Gastrocnemius medialis (tissue), 4 donors: ENCODE results near the gene TMEM91. TPM values are rescaled to one million over a fixed set of nuclear protein-coding genes. Genes with fewer than 3 reads are reported as not detected.
"Not testable (repeated sequence)": the region's sequence is repeated elsewhere in the genome, so short reads cannot be mapped to it uniquely, and the experiment has no call there.

Experiments
- ATAC-seq, 2 donors: fragments of 150-250 bp; one replicate each; pipeline ENCODE4 v1.9.1; 2016
- DNase-seq, 2 donors: peaks; one replicate each; pipeline ENCODE4 v3.0.0-alpha.2; 2019
- H3K27ac ChIP-seq, 4 donors: fragments of 200-600 bp; sonication (generic); 1 replicate in 1 of 4; 2 replicates in 3 of 4; pipeline ENCODE4 v1.5.1; 2016 to 2018; ENCODE audit warnings: mild to moderate bottlenecking in 2 of 4, moderate library complexity in 1 of 4
- H3K27me3 ChIP-seq, 3 donors: fragments of 200-600 bp; sonication (generic) in 2 of 3; 1 replicate in 1 of 3; 2 replicates in 2 of 3; pipeline versions ENCODE4 v1.5.1 to v1.6.0; 2016 to 2019; ENCODE audit warnings: mild to moderate bottlenecking in 1 of 3, moderate library complexity in 1 of 3
- H3K36me3 ChIP-seq, 2 donors: fragments of 200-600 bp; sonication (generic) in 1 of 2; one replicate each; pipeline ENCODE4 v1.5.1; 2017 to 2018
- H3K4me1 ChIP-seq, 2 donors: fragments of 200-600 bp; sonication (generic) in 1 of 2; one replicate each; pipeline ENCODE4 v1.5.1; 2016 to 2017; ENCODE audit warnings: mild to moderate bottlenecking in 2 of 2
- H3K4me3 ChIP-seq, 4 donors: fragments of 200-600 bp; sonication (generic) in 3 of 4; 1 replicate in 1 of 4; 2 replicates in 3 of 4; pipeline ENCODE4 v1.5.1; 2016 to 2019; ENCODE audit warnings: mild to moderate bottlenecking in 2 of 4
- H3K9me3 ChIP-seq, 3 donors: fragments of 200-600 bp; sonication (generic) in 2 of 3; 1 replicate in 1 of 3; 2 replicates in 2 of 3; pipeline ENCODE4 v1.5.1; 2016 to 2019
- POLR2A ChIP-seq, 2 donors: fragments of 450-650 bp; IDR thresholded peaks; one replicate each; pipeline ENCODE4 v1.6.1; 2017; ENCODE audit warnings: antibody characterized with exemption in 2 of 2, mild to moderate bottlenecking in 2 of 2, moderate library complexity in 2 of 2
- in situ Hi-C, 4 donors: fragments of 200-750 bp; cut with MboI; loops; one replicate each; pipeline versions ENCODE4 v1.15.0 to v1.8.0; 2017; ENCODE audit warnings: low sequenced_read_pairs in 4 of 4
- intact Hi-C: fragments of 100-400 bp; cut with DNase I; formaldehyde crosslinking; loops from one replicate; pipeline ENCODE4 v1.15.1; 2023; ENCODE audit warnings: low total_unique reads
- total RNA-seq, 4 donors: library from RNA; depleted of rRNA; stranded (reverse); fragments of >200 nt; gene quantifications; one replicate each; pipeline versions ENCODE4 v1.1.0 to v1.2.3, GENCODE V29; 2016
- TF ChIP-seq, protein P1 (sequence below), 5 experiments: fragments of 450-650 bp in 3 of 5; fragments of 200-600 bp in 2 of 5; sonication (generic) in 2 of 5; IDR thresholded peaks in 4 of 5; conservative IDR thresholded peaks in 1 of 5; 1 replicate in 4 of 5; 2 replicates in 1 of 5; pipeline ENCODE4 v1.5.1; 2016 to 2019; ENCODE audit warnings: antibody characterized with exemption in 5 of 5, mild to moderate bottlenecking in 3 of 5, moderate library complexity in 3 of 5

The TMEM91 gene
- total RNA-seq, 4 donors from 2014 or later: 1.6 to 13.6 (median 4.7) TPM

GRCh38 chr19:41364524-41365391, 11.6 kb upstream of the TMEM91 start:
- DNase-seq (no peak), ATAC-seq (no peak)
- Histone ChIP-seq H3K27me3 (no peaks in the 10 kb centered on the region), H3K4me3 (peak overlapping the region; percentile 66 to 97 (median 86)), H3K27ac (peak overlapping the region; percentile 94 to 100 (median 98)), H3K9me3 (no peaks in the 10 kb centered on the region), H3K36me3 (no peaks in the 10 kb centered on the region), H3K4me1 (peaks cover 3 to 6% of the 10 kb centered on the region in 2 donors)
- intact Hi-C loops (loop anchor here (1.0 to 5.0 kb wide), 2 partner anchors 33 to 102 kb away; partner anchors contain the start of genes BCKDHA, EXOSC5 and HNRNPUL1), in situ Hi-C loops (no loop called here)
- no peak for TF ChIP-seq POLR2A (IDR thresholded peaks at IDR 0.05)
- TF ChIP-seq, protein P1, sequence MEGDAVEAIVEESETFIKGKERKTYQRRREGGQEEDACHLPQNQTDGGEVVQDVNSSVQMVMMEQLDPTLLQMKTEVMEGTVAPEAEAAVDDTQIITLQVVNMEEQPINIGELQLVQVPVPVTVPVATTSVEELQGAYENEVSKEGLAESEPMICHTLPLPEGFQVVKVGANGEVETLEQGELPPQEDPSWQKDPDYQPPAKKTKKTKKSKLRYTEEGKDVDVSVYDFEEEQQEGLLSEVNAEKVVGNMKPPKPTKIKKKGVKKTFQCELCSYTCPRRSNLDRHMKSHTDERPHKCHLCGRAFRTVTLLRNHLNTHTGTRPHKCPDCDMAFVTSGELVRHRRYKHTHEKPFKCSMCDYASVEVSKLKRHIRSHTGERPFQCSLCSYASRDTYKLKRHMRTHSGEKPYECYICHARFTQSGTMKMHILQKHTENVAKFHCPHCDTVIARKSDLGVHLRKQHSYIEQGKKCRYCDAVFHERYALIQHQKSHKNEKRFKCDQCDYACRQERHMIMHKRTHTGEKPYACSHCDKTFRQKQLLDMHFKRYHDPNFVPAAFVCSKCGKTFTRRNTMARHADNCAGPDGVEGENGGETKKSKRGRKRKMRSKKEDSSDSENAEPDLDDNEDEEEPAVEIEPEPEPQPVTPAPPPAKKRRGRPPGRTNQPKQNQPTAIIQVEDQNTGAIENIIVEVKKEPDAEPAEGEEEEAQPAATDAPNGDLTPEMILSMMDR (IDR thresholded peaks at IDR 0.05 in 4 of 5, conservative IDR thresholded peaks at IDR 0.05 in 1 of 5): no peak

DNA sequence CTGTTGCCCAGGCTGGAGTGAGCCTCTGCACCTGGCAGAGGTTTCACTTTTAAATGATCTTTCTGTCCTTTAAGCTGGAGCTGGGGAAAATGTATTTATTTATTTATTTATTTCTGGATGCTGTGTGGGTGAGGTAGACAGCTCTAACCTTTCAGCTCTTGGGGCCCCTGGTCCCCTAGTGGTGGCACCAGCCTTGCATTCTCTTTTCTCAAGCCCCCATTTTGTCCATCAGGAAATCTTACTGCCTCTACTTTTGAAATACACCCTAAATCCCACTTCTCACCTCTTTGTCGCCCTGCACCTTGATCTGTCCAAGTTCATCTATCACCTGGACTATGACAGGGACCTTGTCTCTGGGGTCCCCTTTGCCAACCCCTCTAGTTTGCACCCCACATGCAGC, 10.2 kb upstream of the TMEM91 start:
- DNase-seq (no peak), ATAC-seq (no peak)
- Histone ChIP-seq H3K4me1 (peaks cover 3 to 6% of the 10 kb centered on the region in 2 donors), H3K4me3 (no peak overlapping the region), H3K36me3 (no peaks in the 10 kb centered on the region), H3K27me3 (no peaks in the 10 kb centered on the region), H3K9me3 (no peaks in the 10 kb centered on the region), H3K27ac (no peak overlapping the region)
- in situ Hi-C loops (no loop called here), intact Hi-C loops (no loop called here)
- no peak for TF ChIP-seq POLR2A (IDR thresholded peaks at IDR 0.05)
- TF ChIP-seq, protein P1 (IDR thresholded peaks at IDR 0.05 in 4 of 5, conservative IDR thresholded peaks at IDR 0.05 in 1 of 5): no peak

DNA sequence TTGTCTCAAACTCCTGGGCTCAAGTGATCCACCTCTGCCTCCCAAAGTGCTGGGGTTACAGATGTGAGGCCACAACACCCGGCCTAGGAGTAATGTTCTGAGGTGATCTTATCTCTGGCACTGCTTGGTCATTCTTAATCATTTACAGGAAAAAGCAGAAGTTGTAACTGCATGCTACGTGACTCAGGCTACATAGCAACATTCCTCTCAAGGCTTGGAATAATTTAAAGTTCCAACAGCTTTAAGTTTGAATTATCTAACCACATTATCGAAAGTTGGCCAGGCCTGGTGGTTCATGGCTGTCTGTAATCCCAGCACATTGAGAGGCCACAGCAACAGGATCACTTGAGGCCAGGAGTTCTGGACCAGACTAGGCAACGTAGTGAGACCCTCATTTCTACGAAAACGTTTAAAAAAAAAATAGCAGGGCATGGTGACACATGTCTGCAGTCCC, 8.5 kb upstream of the TMEM91 start:
- no peaks in the 10 kb centered on the region for H3K27me3 ChIP-seq
- no peaks in the 10 kb centered on the region for H3K9me3 ChIP-seq
- H3K4me1 ChIP-seq: peaks cover 3 to 6% of the 10 kb centered on the region in 2 donors
- H3K36me3 ChIP-seq: no peaks in the 10 kb centered on the region
- ATAC-seq (no peak), DNase-seq (no peak)
- in situ Hi-C loops: no loop called here
- TF ChIP-seq, protein P1 (IDR thresholded peaks at IDR 0.05 in 4 of 5, conservative IDR thresholded peaks at IDR 0.05 in 1 of 5): no peak
- no peak for TF ChIP-seq POLR2A (IDR thresholded peaks at IDR 0.05)
- no peak overlapping the region for H3K4me3 ChIP-seq
- peak overlapping the region in 1 of 4 donors; percentile 11 for H3K27ac ChIP-seq
- intact Hi-C loops: no loop called here

DNA sequence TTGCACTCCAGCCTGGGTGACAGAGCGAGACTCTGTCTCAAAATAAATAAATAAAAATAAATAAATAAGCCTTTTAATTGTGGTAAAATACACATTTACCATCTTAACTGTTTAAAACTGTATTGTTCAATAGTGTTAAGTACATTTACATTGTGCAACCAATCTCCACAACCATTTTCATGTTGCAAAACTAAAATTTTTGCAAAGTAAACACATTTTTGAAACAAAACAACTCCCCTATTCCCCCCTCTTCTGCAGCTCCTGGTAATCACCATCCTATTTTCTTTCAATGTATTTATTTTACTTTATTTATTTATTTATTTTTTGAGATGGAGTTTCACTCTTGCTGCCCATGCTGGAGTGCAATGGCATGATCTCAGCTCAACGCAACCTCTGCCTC, 6.6 kb upstream of the TMEM91 start:
- intact Hi-C loops (no loop called here), in situ Hi-C loops (no loop called here)
- Histone ChIP-seq H3K9me3 (no peaks in the 10 kb centered on the region), H3K27ac (no peak overlapping the region), H3K36me3 (no peaks in the 10 kb centered on the region), H3K4me3 (no peak overlapping the region), H3K4me1 (peaks cover 8 to 11% of the 10 kb centered on the region in 2 donors), H3K27me3 (no peaks in the 10 kb centered on the region)
- DNase-seq (no peak), ATAC-seq (no peak)
- TF ChIP-seq, protein P1 (IDR thresholded peaks at IDR 0.05 in 4 of 5, conservative IDR thresholded peaks at IDR 0.05 in 1 of 5): no peak

DNA sequence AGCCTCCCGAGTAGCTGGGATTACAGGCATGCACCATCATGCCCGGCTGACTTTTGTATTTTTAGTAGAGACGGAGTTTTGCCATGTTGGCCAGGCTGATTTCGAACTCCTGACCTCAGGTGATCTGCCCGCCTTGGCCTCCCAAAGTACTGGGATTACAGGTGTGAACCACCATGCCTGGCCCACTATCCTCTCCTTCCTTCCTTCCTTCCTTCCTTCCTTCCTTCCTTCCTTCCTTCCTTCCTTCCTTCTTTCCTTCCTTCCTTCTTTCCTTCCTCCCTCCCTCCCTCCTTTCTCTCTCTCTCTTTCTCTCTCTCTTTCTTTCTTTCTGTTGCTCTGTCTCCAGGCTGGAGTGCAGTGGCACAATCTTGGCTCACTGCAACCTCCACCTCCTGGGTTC, 5.2 kb upstream of the TMEM91 start:
- DNase-seq, H3K9me3 ChIP-seq, H3K4me3 ChIP-seq, intact Hi-C loops, in situ Hi-C loops, H3K36me3 ChIP-seq, ATAC-seq, H3K27me3 ChIP-seq, H3K27ac ChIP-seq: not testable (repeated sequence)
- H3K4me1 ChIP-seq: peaks cover 6 to 15% of the 10 kb centered on the region in 2 donors
